IMR-90 (cell line): Measurements from ENCODE around the gene ARHGEF40. TPM values are rescaled to one million over a fixed set of nuclear protein-coding genes. Genes with fewer than 3 reads are reported as not detected.
A peak's percentile ranks its signal among the peaks of the same experiment; 100 is the strongest.

Source experiments
- ATAC-seq: fragments of 200-7000 bp; cut with Tn5 transposase; 2 replicates; pipeline ENCODE4 v1.9.1; 2020; ENCODE audit warnings: low read depth, mild to moderate bottlenecking, moderate library complexity
- BruUV-seq: library from RNA; stranded (reverse); fragments of 400-500 nt; replicated peaks from 2 replicates; lab custom pipeline; 2021; lab: Mats Ljungman, UMichigan
- CTCF ChIA-PET: fragments of 300-600 bp; formaldehyde crosslinking; extraction: SDS; loops from one replicate; lab custom pipeline; 2021; ENCODE audit warnings: antibody characterized with exemption; lab: Yijun Ruan, JAX
- POLR2A ChIA-PET: fragments of 300-600 bp; sonication (Branson Sonifier 250); formaldehyde crosslinking; loops from one replicate; lab custom pipeline; 2022; ENCODE audit warnings: antibody characterized with exemption; ENCODE audit not compliant: unreplicated experiment; lab: Charles Lee
- DNase-seq: peaks from one replicate; pipeline ENCODE4 v3.0.0; 2013
- H2AFZ ChIP-seq: replicated peaks from 2 replicates; pipeline ENCODE3; 2013; ENCODE audit warnings: low read length, mild to moderate bottlenecking; ENCODE audit not compliant: poor library complexity
- H2AK5ac ChIP-seq: 2 replicates; pipeline ENCODE4 v1.6.1; 2013; ENCODE audit warnings: low read depth, low read length, inconsistent platforms
- H2AK9ac ChIP-seq: replicated peaks from 2 replicates; pipeline ENCODE3; 2013; ENCODE audit warnings: mild to moderate bottlenecking, low read depth, low read length, moderate library complexity; ENCODE audit not compliant: poor library complexity
- H2BK120ac ChIP-seq: 2 replicates; pipeline ENCODE4 v1.6.1; 2013; ENCODE audit warnings: low read depth, low read length, inconsistent platforms
- H2BK15ac ChIP-seq: 3 replicates; pipeline ENCODE4 v1.6.1; 2013; ENCODE audit warnings: low read depth, low read length, inconsistent platforms
- H2BK20ac ChIP-seq: 2 replicates; pipeline ENCODE4 v1.6.1; 2013; ENCODE audit warnings: low read depth, mild to moderate bottlenecking, inconsistent platforms, low read length, moderate library complexity
- H2BK5ac ChIP-seq: 2 replicates; pipeline ENCODE4 v1.6.1; 2013; ENCODE audit warnings: mild to moderate bottlenecking, low read depth, low read length, inconsistent platforms; ENCODE audit not compliant: poor library complexity, severe bottlenecking
- H3K14ac ChIP-seq: replicated peaks from 2 replicates; pipeline ENCODE4 v1.6.1; 2013; ENCODE audit warnings: low read depth, low read length, inconsistent platforms
- H3K18ac ChIP-seq: 2 replicates; pipeline ENCODE4 v1.6.1; 2013; ENCODE audit warnings: low read depth, low read length, control low read depth
- H3K23ac ChIP-seq: 2 replicates; pipeline ENCODE4 v1.6.1; 2013; ENCODE audit warnings: low read depth, low read length, inconsistent platforms
- H3K27ac ChIP-seq: 2 replicates; pipeline ENCODE4 v1.5.1; 2013; ENCODE audit warnings: mild to moderate bottlenecking, control low read depth, low read length; ENCODE audit not compliant: insufficient read depth
- H3K27me3 ChIP-seq: 2 replicates; pipeline ENCODE4 v1.6.1; 2013; ENCODE audit warnings: low read length; ENCODE audit not compliant: control insufficient read depth, insufficient read depth
- H3K36me3 ChIP-seq: 2 replicates; pipeline ENCODE4 v1.6.1; 2013; ENCODE audit warnings: low read length, mixed read lengths; ENCODE audit not compliant: control insufficient read depth, insufficient read depth
- H3K4ac ChIP-seq: 2 replicates; pipeline ENCODE4 v1.6.1; 2013; ENCODE audit warnings: low read depth, low read length, inconsistent platforms
- H3K4me1 ChIP-seq: 2 replicates; pipeline ENCODE4 v1.6.1; 2013; ENCODE audit warnings: low read length, mixed read lengths; ENCODE audit not compliant: control insufficient read depth, insufficient read depth
- H3K4me2 ChIP-seq: 2 replicates; pipeline ENCODE4 v1.6.1; 2013; ENCODE audit warnings: low read depth, mild to moderate bottlenecking, control low read depth, low read length, moderate library complexity
- H3K4me3 ChIP-seq: 2 replicates; pipeline ENCODE4 v1.5.1; 2013; ENCODE audit warnings: low read depth, mild to moderate bottlenecking, control low read depth, low read length, moderate library complexity; ENCODE audit not compliant: insufficient read depth
- H3K56ac ChIP-seq: 2 replicates; pipeline ENCODE4 v1.6.1; 2013; ENCODE audit warnings: low read length, inconsistent platforms; ENCODE audit not compliant: insufficient read depth; ENCODE audit errors: extremely low read depth
- H3K79me1 ChIP-seq, 2 experiments: 2 replicates each; pipeline ENCODE4 v1.6.1; 2013; ENCODE audit warnings: low read length in 2 of 2, inconsistent platforms in 1 of 2, low read depth in 1 of 2
- H3K9ac ChIP-seq: 2 replicates; pipeline ENCODE4 v1.6.1; 2013; ENCODE audit warnings: low read depth, low read length, control low read depth
- H3K9me1 ChIP-seq: 2 replicates; pipeline ENCODE4 v1.6.1; 2013; ENCODE audit warnings: low read length, inconsistent platforms; ENCODE audit not compliant: insufficient read depth
- H3K9me3 ChIP-seq: 2 replicates; pipeline ENCODE4 v1.6.1; 2013; ENCODE audit warnings: low read length; ENCODE audit not compliant: control insufficient read depth, insufficient read depth
- H4K20me1 ChIP-seq: 2 replicates; pipeline ENCODE4 v1.6.1; 2013; ENCODE audit warnings: low read length, inconsistent platforms; ENCODE audit not compliant: insufficient read depth
- H4K5ac ChIP-seq: 2 replicates; pipeline ENCODE4 v1.6.1; 2013; ENCODE audit warnings: mild to moderate bottlenecking, low read depth, low read length, control low read depth
- H4K8ac ChIP-seq, 2 experiments: 2 replicates each; pipeline ENCODE4 v1.6.1; 2013; ENCODE audit warnings: low read depth in 2 of 2, low read length in 2 of 2, control low read depth in 1 of 2, inconsistent platforms in 1 of 2
- H4K91ac ChIP-seq: 2 replicates; pipeline ENCODE4 v1.6.1; 2013; ENCODE audit warnings: low read depth, low read length, inconsistent platforms; ENCODE audit not compliant: insufficient read depth
- RCOR1 ChIP-seq: IDR thresholded peaks from 2 replicates; pipeline ENCODE4 v1.6.1; 2012; ENCODE audit warnings: mild to moderate bottlenecking, low read length, improper control_type of control experiment; ENCODE audit not compliant: insufficient replicate concordance
- WGBS, 2 experiments: methylation state at CpG; one replicate each; pipeline versions ENCODE4 v1.1.5 to v1.1.7; 2013; ENCODE audit warnings: missing lambda C conversion rate in 2 of 2; ENCODE audit not compliant: insufficient read length in 1 of 2; ENCODE audit errors: extremely low coverage in 2 of 2; 5-methylcytosine and 5-hydroxymethylcytosine counted together
- dilution Hi-C: fragments of 300-500 bp; cut with HindIII; formaldehyde crosslinking; loops from one replicate; pipeline ENCODE4 v1.14.3; 2018; ENCODE audit warnings: low sequenced_read_pairs; ENCODE audit not compliant: unreplicated experiment
- in situ Hi-C: fragments of 300-500 bp; cut with MboI; formaldehyde crosslinking; loops from 3 replicates; pipeline ENCODE4 v1.14.3; 2019; ENCODE audit warnings: low sequenced_read_pairs, inconsistent platforms, mixed read lengths
- intact Hi-C: fragments of 100-400 bp; cut with micrococcal nuclease; formaldehyde crosslinking; loops from 2 replicates; pipeline ENCODE4 v1.10.0; 2022
- polyA plus RNA-seq, 3 experiments: library from polyadenylated mRNA; depleted of rRNA; stranded (reverse); fragments of >200 nt; gene quantifications; 2 replicates each; pipeline ENCODE4 v1.2.3, GENCODE V29; 2012; ENCODE audit warnings: low replicate concordance in 1 of 3
- total RNA-seq: library from RNA; depleted of rRNA; stranded (reverse); fragments of >200 nt; gene quantifications from 2 replicates; pipeline ENCODE4 v1.2.3, GENCODE V29; 2012
- TF ChIP-seq, protein P1 (sequence below): conservative IDR thresholded peaks from 2 replicates; pipeline ENCODE4 v1.5.1; 2012; ENCODE audit warnings: mild to moderate bottlenecking, low read depth, low read length, improper control_type of control experiment

Gene ARHGEF40
- total and polyA plus RNA-seq, 2 of the 4 experiments (the other 2 are of a cell fraction), result 18.1 to 58.4 TPM

DNA sequence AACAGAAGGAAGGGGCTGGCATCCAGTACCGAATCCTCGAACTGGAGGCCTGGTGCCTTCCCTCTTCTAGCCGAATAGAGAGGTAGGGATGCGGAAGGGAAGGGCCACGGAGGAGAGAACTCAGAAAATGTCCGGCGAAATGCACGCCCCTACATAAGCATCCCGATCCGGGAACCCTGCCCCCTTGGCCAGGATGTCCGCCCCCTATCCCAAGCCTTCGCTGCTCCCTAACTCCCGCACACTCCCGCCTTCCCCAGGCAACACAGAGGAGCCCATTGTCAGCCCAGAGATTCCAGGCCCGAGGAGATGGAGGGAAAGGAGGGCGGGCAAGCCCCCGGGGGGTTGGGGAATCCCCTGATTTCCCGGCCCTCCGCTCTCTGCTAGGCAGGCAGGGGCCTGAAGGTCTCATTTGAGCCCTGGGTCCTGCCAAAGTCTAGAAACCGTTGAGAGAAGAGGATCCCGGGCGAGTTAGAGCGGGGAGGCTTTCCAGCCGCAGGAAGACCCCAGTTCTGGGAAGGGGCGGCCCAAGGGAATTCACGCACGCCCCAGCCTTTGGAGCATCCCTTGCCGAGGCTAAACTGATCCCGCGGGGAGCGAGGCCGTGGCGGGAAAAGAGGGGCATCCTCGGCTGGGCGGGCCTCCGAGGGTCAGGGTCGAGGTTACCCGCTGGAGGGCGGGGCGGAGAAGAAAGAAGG, 569 bp upstream of the ARHGEF40 start:
- H3K27ac ChIP-seq, result peak overlapping the region; percentile 91
- H3K36me3 ChIP-seq, result peaks cover 15% of the 10 kb centered on the region
- DNase-seq, result peak; percentile 29
- peak overlapping the region; percentile 81 for H3K9ac ChIP-seq
- BruUV-seq, result no TSS peak
- peak overlapping the region; percentile 68 for H3K4me3 ChIP-seq
- CTCF ChIA-PET, result interaction anchor here (1.4 to 2.1 kb wide), 9 partner anchors 18 to 41 kb away, joined by 4 to 23 read pairs (median 10); no protein-coding TSS in a partner anchor
- peak overlapping the region; percentile 5; the same call in 1 of the 2 replicates for H2AK5ac ChIP-seq
- peaks cover 10 to 41% of the 10 kb centered on the region in 2 experiments for H3K79me1 ChIP-seq
- peak; percentile 4 for ATAC-seq
- H3K4me2 ChIP-seq, result peak overlapping the region; percentile 86
- H3K14ac ChIP-seq, result peak overlapping the region; percentile 77
- peak overlapping the region; percentile 18; the same call in 1 of the 2 replicates for H3K18ac ChIP-seq
- H3K9me1 ChIP-seq, result peaks cover 10% of the 10 kb centered on the region
- POLR2A ChIA-PET, result interaction anchor here (0.6 kb wide), 1 partner anchor 16 kb away, joined by 3 read pairs; no protein-coding TSS in a partner anchor
- H2BK20ac ChIP-seq, result no peak overlapping the region; the same call in 1 of the 2 replicates
- peak overlapping the region; percentile 72 for H4K91ac ChIP-seq
- dilution Hi-C loops (no loop called here), intact Hi-C loops (loop anchor here (2.0 kb wide), 1 partner anchor 67 kb away; no protein-coding TSS in a partner anchor), in situ Hi-C loops (no loop called here)
- H4K8ac ChIP-seq, result peak overlapping the region; percentile 43 to 50
- H3K23ac ChIP-seq, result peak overlapping the region; percentile 64
- H2BK15ac ChIP-seq, result no peak overlapping the region
- no peaks in the 10 kb centered on the region for H3K9me3 ChIP-seq
- no peaks in the 10 kb centered on the region for H3K27me3 ChIP-seq
- peak overlapping the region; percentile 85 for H3K4ac ChIP-seq
- H3K56ac ChIP-seq, result peak overlapping the region; percentile 61
- H2BK5ac ChIP-seq, result peak overlapping the region; percentile 79
- peak overlapping the region; percentile 90 for H2AK9ac ChIP-seq
- 0% methylated on average over 12 of the region's 40 CpGs; no CpG with 5 or more reads in 1 of the 2 experiments for WGBS, 2 experiments
- H4K5ac ChIP-seq, result peak overlapping the region; percentile 66
- TF ChIP-seq, protein P1, sequence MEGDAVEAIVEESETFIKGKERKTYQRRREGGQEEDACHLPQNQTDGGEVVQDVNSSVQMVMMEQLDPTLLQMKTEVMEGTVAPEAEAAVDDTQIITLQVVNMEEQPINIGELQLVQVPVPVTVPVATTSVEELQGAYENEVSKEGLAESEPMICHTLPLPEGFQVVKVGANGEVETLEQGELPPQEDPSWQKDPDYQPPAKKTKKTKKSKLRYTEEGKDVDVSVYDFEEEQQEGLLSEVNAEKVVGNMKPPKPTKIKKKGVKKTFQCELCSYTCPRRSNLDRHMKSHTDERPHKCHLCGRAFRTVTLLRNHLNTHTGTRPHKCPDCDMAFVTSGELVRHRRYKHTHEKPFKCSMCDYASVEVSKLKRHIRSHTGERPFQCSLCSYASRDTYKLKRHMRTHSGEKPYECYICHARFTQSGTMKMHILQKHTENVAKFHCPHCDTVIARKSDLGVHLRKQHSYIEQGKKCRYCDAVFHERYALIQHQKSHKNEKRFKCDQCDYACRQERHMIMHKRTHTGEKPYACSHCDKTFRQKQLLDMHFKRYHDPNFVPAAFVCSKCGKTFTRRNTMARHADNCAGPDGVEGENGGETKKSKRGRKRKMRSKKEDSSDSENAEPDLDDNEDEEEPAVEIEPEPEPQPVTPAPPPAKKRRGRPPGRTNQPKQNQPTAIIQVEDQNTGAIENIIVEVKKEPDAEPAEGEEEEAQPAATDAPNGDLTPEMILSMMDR, result no peak
- TF ChIP-seq RCOR1, result no peak
- peak overlapping the region; percentile 99 for H2AFZ ChIP-seq
- H3K4me1 ChIP-seq, result peaks cover 22% of the 10 kb centered on the region
- H4K20me1 ChIP-seq, result peaks cover 10% of the 10 kb centered on the region
- peak overlapping the region; percentile 26 for H2BK120ac ChIP-seq
